Measurements from ENCODE around the gene PRSS53.

GRCh38 chr16:31055613-31056012, 33.1 kb downstream of the PRSS53 start:
- TF ChIP-seq CTCF (IDR thresholded peaks at IDR 0.05) (no peak), POLR2AphosphoS5 (IDR thresholded peaks at IDR 0.05) (no peak), POLR2A (IDR thresholded peaks at IDR 0.05) (no peak)

All from upper lobe of left lung (tissue), 4 donors.